BJ (cell line): Measurements from ENCODE around the gene NYAP1. TPM values are rescaled to one million over a fixed set of nuclear protein-coding genes. Genes with fewer than 3 reads are reported as not detected.

Experiments
- CTCF ChIA-PET: fragments of 350-600 bp; formaldehyde crosslinking; extraction: SDS; loops from one replicate; lab custom pipeline; 2021; ENCODE audit warnings: antibody characterized with exemption, inconsistent platforms; lab: Yijun Ruan, JAX
- POLR2A ChIA-PET: fragments of 300-600 bp; sonication (Branson Sonifier 250); formaldehyde crosslinking; extraction: SDS; loops from one replicate; lab custom pipeline; 2021; ENCODE audit warnings: antibody characterized with exemption; lab: Charles Lee
- DNase-seq: peaks from one replicate; pipeline ENCODE4 v3.0.0-alpha.2; 2011; ENCODE audit warnings: low read depth
- H3K27me3 ChIP-seq: 2 replicates; pipeline ENCODE4 v1.6.0; 2011; ENCODE audit warnings: low read length; ENCODE audit not compliant: control insufficient read depth, insufficient read depth
- H3K36me3 ChIP-seq: 2 replicates; pipeline ENCODE4 v1.5.1; 2011; ENCODE audit warnings: low read length; ENCODE audit not compliant: control insufficient read depth, insufficient read depth
- H3K4me3 ChIP-seq: 2 replicates; pipeline ENCODE4 v1.5.1; 2011; ENCODE audit warnings: low read depth, mild to moderate bottlenecking, control low read depth, low read length
- CTCF ChIP-seq: IDR thresholded peaks from 2 replicates; pipeline ENCODE4 v1.5.1; 2011; ENCODE audit warnings: low read depth, mild to moderate bottlenecking, control low read depth, inconsistent platforms, low read length, moderate library complexity; ENCODE audit not compliant: insufficient read depth
- polyA plus RNA-seq: library from polyadenylated mRNA; depleted of rRNA; stranded (reverse); fragments of >200 nt; gene quantifications from 2 replicates; pipeline ENCODE4 v1.2.3, GENCODE V29; 2011

The NYAP1 gene
- polyA plus RNA-seq, 1 experiment, result 0.15 TPM

- CTCF ChIA-PET, result no interaction called here
- Histone ChIP-seq H3K4me3 (no peak overlapping the region), H3K36me3 (no peaks in the 10 kb centered on the region), H3K27me3 (no peaks in the 10 kb centered on the region)
- no peak for DNase-seq
- TF ChIP-seq CTCF, result no peak
- POLR2A ChIA-PET, result no interaction called here
Measured at GRCh38 chr7:100485471-100485876, 1.7 kb downstream of the NYAP1 start.

- no peak for DNase-seq
- POLR2A ChIA-PET, result no interaction called here
- no peak for TF ChIP-seq CTCF
Measured at GRCh38 chr7:100486111-100486636, 2.4 kb downstream of the NYAP1 start.

GRCh38 chr7:100486753-100487446 is 3.2 kb downstream of the NYAP1 start:
- H3K36me3 ChIP-seq, result no peaks in the 10 kb centered on the region
- DNase-seq, result no peak
- CTCF ChIA-PET, result interaction anchor here (1.0 to 2.5 kb wide), 3 partner anchors 29 to 238 kb away, joined by 3 to 8 read pairs (median 4); no protein-coding TSS in a partner anchor
- H3K27me3 ChIP-seq, result no peaks in the 10 kb centered on the region
- H3K4me3 ChIP-seq, result no peak overlapping the region
- no peak for TF ChIP-seq CTCF
- POLR2A ChIA-PET, result no interaction called here

More at GRCh38 chr7:100486111-100486636, 2.4 kb downstream of the NYAP1 start:
- Histone ChIP-seq H3K4me3 (no peak overlapping the region), H3K36me3 (no peaks in the 10 kb centered on the region), H3K27me3 (no peaks in the 10 kb centered on the region)
- CTCF ChIA-PET, result interaction anchor here (2.5 kb wide), 1 partner anchor 73 kb away, joined by 8 read pairs; no protein-coding TSS in a partner anchor

GRCh38 chr7:100488333-100489095 is 4.8 kb downstream of the NYAP1 start:
- no peak overlapping the region for H3K4me3 ChIP-seq
- H3K27me3 ChIP-seq, result peaks cover 1% of the 10 kb centered on the region; the same call in 1 of the 2 replicates
- no peak for TF ChIP-seq CTCF
- ChIA-PET POLR2A (no interaction called here), CTCF (interaction anchor here (1.4 to 2.5 kb wide), 2 partner anchors 27 to 71 kb away, joined by 4 to 8 read pairs; no protein-coding TSS in a partner anchor)
- DNase-seq, result no peak
- no peaks in the 10 kb centered on the region for H3K36me3 ChIP-seq

GRCh38 chr7:100489121-100489520 is 5.4 kb downstream of the NYAP1 start:
- H3K36me3 ChIP-seq, result no peaks in the 10 kb centered on the region
- POLR2A ChIA-PET, result no interaction called here

More at GRCh38 chr7:100489121-100489520, 5.4 kb downstream of the NYAP1 start:
- TF ChIP-seq CTCF, result no peak
- no peak for DNase-seq
- CTCF ChIA-PET, result no interaction called here
- Histone ChIP-seq H3K4me3 (no peak overlapping the region), H3K27me3 (peaks cover 1% of the 10 kb centered on the region; the same call in 1 of the 2 replicates)
